ENCODE measurements around the gene PHGDH.
"Not testable (repeated sequence)": the region's sequence is repeated elsewhere in the genome, so short reads cannot be mapped to it uniquely, and the experiment has no call there.

PHGDH gene

GRCh38 chr1:119783354-119784185 lies 71.8 kb downstream of the PHGDH start:
- no peak overlapping the region for H3K27ac ChIP-seq

GRCh38 chr1:119784191-119784781 lies 72.6 kb downstream of the PHGDH start:
- TF ChIP-seq ZFX (IDR thresholded peaks at IDR 0.05) = no peak
- TF ChIP-seq CTCF (conservative IDR thresholded peaks at IDR 0.05) = no peak
- no peak overlapping the region for H3K27ac ChIP-seq

More at GRCh38 chr1:119783354-119784185, 71.8 kb downstream of the PHGDH start:
- no peak for TF ChIP-seq ZFX (IDR thresholded peaks at IDR 0.05)
- no peak for TF ChIP-seq CTCF (conservative IDR thresholded peaks at IDR 0.05)

GRCh38 chr1:119786046-119786445 lies 74.3 kb downstream of the PHGDH start:
- not testable (repeated sequence) for H3K27ac ChIP-seq

GRCh38 chr1:119786473-119787050 lies 74.8 kb downstream of the PHGDH start:
- not testable (repeated sequence) for H3K27ac ChIP-seq

- no peak overlapping the region for H3K27ac ChIP-seq
- TF ChIP-seq CTCF (conservative IDR thresholded peaks at IDR 0.05) (no peak), ZFX (IDR thresholded peaks at IDR 0.05) (no peak)
These were observed 76.0 kb downstream of the PHGDH start for GRCh38 chr1:119787776-119788175.

- TF ChIP-seq ZFX (IDR thresholded peaks at IDR 0.05) (no peak), CTCF (conservative IDR thresholded peaks at IDR 0.05) (no peak)
- H3K27ac ChIP-seq = no peak overlapping the region
These were observed 78.9 kb downstream of the PHGDH start for GRCh38 chr1:119790451-119791198.

- no peak for TF ChIP-seq CTCF (conservative IDR thresholded peaks at IDR 0.05)
- no peak for TF ChIP-seq ZFX (IDR thresholded peaks at IDR 0.05)
- no peak overlapping the region for H3K27ac ChIP-seq
These were observed 79.6 kb downstream of the PHGDH start for GRCh38 chr1:119791377-119791776.

Measured in C4-2B (cell line).